HG03045 (cell line): ENCODE results near the gene XPO6.

Experiments
- ATAC-seq: cut with Tn5 transposase; IDR thresholded peaks from one replicate; pipeline ENCODE4 v1.9.1; 2021; ENCODE audit warnings: mild to moderate bottlenecking, moderate library complexity; ENCODE audit not compliant: unreplicated experiment

XPO6 gene

DNA sequence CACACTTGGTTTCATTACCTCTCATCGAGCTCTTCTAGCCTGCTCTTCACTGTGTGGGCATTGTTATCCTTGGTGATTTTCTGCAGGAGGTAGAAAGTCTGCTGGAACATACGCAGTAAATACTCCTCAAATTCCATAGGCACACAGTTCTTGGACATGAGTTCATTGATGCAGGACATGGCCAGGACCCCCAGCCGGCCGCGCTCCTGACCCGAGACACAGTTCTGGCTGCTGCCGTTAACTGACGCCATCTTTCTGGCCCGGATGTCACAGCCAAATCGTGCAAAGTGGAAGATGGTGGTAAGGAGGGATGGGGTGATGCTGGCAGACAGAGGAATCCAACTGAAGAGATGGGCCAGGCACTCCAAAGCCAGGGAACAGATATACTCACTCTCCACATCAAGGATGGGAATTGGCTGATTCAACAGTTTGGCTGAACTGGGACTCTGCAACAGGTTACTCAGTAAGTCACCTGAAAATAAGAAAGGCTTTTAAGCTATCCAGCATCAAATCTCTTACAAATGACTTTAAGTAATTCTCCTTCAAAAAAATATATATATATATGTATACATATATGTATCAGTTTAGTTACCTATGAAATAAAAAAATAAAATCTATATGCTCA is 55.6 kb downstream of the XPO6 start:
- no peak for ATAC-seq

GRCh38 chr16:28155293-28155692 is 56.5 kb downstream of the XPO6 start:
- ATAC-seq = no peak

GRCh38 chr16:28151180-28151579 is 60.6 kb downstream of the XPO6 start:
- no peak for ATAC-seq

- no peak for ATAC-seq
Measured at GRCh38 chr16:28149011-28149888, 62.5 kb downstream of the XPO6 start.

GRCh38 chr16:28146536-28146935 is 65.2 kb downstream of the XPO6 start:
- ATAC-seq = no peak

DNA sequence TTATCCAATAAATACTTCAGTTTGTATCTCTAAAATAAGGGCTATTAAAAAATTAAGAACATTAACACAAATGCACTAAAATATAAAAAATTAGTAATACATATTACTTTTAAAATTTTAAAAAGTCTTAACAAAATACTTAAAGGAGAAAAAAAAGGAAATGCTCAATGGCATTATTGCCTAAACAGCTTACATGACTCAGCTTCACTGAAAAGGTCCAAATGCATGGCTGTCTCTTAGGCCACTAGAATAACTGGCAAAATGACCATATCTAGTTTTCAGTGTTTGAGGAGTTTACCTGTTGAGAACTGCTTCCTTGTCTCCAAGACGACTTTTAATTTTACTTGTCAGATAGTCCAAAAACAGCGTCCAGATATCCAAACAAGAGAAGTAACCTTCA is 66.0 kb downstream of the XPO6 start:
- no peak for ATAC-seq

- ATAC-seq = peak; percentile 45
Measured at GRCh38 chr16:28140788-28141618, 70.8 kb downstream of the XPO6 start.

GRCh38 chr16:28139530-28139929 is 72.2 kb downstream of the XPO6 start:
- no peak for ATAC-seq

DNA sequence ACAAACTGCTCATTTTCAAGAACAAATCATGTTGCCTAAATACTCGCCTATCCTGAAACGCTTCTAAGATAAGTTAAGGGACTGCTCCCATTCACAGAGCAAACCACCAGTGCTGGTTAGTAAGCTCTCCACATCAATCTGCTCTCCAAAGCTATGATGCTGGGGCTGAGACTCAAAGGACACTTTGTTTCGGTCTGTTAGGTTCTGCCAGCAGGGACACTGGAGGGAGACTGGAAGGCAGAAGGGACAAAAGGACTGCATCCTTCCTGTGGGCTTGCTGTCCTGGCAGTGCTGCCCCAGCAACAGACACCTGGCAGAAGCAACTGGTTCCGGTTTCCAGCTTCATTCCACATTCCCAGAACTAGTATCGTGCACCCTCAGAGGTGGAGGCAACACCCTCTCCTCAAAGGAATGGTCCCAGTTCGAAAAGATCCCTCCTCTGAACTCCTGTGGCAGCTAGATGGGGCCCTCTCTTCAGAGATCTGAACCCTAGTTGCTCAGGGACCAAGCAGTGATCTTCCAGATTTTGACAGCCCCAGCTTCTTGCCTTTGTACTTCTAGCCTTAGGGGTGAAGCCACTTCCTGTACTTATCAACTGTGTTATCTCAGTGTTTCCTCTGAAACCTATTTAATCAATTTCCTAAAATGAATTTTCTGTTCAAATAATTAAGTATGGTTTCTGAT is 74.9 kb downstream of the XPO6 start:
- no peak for ATAC-seq

DNA sequence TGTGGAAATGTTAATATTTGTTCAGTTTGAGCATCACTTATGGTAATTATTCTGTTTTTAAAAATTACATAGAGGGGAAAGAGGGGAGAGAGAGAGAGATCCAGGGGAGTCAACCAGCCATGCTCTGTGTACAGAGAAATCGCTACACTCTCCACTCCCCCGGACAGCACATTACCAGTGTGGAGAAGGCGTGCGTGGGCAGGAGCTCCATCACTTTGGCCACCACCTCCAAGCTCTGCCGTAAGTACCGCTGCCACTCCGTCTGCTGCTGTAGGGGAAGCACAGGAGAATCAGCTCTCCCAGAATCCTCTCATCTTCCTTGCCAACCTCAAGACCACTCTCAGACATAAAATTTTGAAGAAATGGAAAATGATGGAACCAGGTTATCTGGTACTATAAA is 78.1 kb downstream of the XPO6 start:
- ATAC-seq = no peak

- ATAC-seq = no peak
Measured at GRCh38 chr16:28131743-28132393, 79.9 kb downstream of the XPO6 start.

- ATAC-seq = no peak
Measured at GRCh38 chr16:28131181-28131580, 80.6 kb downstream of the XPO6 start.

DNA sequence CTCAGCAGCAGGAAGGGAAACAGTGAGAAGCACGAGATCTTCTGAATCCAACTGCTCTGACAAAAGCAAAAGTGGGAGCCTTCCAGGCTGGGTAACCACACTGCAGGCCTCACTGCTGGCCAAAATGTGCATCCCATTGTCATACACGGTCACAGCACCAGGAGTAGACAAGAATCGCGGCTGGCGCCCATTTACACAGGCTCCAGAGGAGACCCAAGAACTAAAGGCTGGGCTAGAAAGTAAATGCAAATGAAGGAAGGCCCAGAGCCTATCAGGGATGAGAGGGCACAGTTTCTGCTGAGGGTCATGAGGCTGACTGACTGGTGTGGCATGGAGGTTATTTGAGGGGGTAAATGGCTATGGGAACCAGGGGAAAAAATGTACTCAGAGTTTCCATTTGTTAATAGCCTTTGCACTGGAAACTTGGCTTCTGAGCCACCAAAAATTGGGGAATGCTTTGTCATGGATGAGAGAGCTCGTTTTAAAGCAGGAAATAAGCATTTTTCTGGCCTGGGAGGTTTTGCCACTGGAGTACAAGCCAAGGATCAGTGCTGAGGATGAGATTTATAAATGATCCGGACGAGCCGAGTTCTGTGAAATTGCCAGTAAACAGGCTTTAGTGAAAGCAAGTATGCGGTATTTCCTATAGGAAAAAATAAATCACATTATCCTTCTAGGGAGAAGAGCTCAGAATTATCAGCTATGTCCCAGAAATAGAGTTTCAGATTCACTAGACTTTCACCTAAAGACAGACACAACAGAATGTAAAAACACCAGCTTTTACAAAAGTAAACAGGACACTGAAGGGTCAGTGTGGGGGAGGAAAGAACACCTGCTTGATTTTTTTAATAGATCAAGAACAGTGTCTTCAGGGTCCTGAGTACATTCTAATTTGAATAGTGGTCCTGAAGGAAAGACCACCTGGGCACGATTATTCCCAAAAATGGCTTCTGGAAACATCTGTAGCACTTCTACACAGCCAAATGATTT is 81.4 kb downstream of the XPO6 start:
- no peak for ATAC-seq

DNA sequence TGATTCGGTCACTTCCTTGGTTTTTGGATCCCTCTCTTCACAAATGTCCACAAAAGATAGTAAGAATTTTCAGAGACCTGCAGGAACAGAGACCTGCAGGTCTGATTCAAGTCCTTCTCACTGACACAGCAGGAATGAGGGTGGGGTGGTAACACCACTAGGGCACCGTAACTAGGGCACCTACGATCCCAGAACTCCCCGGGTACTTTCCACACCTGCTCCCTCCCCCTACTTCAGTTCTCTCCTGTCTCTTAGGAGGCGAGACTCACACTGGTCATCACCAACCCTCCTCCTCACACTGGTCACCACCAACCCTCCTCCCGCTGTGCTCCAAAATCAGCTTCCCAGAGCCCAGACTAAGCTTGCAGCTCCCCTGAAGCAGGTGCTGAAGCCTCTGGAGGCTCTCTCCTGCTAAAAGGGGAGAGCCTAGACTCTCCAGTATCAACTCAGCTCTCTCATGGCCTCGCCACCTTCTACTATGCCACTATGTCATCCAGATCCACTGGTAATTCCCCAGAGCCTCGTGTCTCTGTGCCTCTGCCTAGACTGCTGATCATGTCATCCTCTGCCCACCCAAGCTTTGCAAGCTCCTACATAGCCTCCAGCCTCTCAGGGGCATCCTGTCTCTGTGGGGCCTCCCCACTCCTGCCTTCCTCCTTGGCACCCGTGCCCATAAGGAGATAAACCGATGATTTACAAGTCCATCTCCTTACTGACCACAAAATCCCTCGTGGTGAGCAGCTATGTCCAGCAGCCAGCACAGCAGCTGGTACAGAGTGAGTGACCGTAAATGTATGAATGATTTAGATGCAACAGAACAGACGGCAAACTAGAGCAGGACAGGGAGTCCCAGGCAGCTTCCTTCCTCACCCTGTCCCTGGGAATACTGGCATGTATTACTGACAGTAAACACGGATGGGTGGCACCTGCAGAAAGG is 84.8 kb downstream of the XPO6 start:
- no peak for ATAC-seq

DNA sequence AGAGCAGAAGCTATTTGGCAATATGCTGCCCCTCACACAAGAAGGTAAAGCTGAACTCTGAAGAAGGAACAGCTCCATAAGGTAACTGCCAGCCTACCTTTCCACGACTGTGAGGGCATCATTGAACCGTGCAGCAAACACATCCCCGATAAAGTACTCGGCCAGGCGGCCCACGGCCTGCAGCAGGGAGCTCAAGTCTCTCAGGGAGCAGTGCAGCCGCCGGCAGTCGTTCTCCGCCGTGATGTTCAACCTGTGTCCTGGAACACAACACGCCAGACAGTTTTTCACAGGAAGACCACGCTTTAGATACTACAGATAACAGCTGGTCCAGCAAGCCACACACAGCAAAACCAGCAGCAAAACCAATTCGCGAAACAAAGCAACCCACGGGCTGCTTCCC is 86.2 kb downstream of the XPO6 start:
- ATAC-seq = no peak

DNA sequence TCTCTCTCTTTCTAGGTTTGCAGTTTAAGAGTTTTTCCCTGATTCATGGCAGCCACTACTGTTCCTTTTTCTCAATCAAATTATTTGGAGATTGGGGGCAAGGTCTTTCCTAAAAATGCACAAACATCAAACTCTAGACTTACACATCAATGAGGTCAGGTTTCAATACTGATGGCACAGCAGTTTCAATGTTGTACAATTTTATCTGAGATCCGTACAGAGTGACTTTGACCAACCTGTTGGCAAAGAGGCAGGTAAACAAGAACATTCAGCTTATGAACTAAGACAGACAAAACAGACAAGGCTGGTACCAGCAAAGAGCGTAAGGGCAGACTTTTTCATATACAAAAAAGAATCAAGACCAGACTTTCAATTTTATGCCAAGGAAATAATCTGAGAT is 90.2 kb downstream of the XPO6 start:
- ATAC-seq = no peak

- no peak for ATAC-seq
Measured at GRCh38 chr16:28120754-28121153, 91.0 kb downstream of the XPO6 start.

DNA sequence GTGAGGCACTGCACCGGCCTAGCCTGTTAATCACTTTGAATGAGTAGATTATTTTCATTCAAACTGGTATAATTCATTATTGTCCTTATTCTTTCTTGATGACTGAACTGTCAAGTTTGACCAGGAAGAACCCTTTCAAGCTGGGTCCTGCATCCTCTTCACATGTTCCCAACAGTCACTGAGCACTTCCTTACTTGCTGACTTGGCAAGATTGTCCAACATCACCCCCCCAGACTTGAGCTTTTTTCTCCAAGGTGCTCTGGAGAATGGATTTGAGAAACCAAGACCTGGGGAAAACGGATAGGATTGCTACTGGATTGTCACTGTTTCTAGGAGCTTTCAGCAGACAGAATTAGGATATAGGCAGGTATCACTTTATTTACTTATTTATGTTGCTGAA is 93.1 kb downstream of the XPO6 start:
- no peak for ATAC-seq
